G401 (cell line): ENCODE results near the gene ALCAM. TPM values are rescaled to one million over a fixed set of nuclear protein-coding genes. Genes with fewer than 3 reads are reported as not detected.

Experiments used
- DNase-seq: peaks from one replicate; pipeline ENCODE4 v3.0.0-alpha.2; 2015; ENCODE audit warnings: low spot score
- in situ Hi-C: cut with HindIII; loops from 2 replicates; pipeline ENCODE4 v1.10.0; 2016; ENCODE audit warnings: low sequenced_read_pairs, mixed read lengths
- total RNA-seq: library from RNA; depleted of rRNA; stranded (reverse); fragments of >200 nt; shearing (Covaris generic); gene quantifications from 2 replicates; pipeline ENCODE4 v1.2.3, GENCODE V29; 2014

ALCAM gene
- total RNA-seq, 1 experiment from 2014 or later = 0.24 TPM

GRCh38 chr3:105465251-105465853 lies 98.6 kb downstream of the ALCAM start:
- DNase-seq = no peak
- in situ Hi-C loops = no loop called here

GRCh38 chr3:105466072-105466471 lies 99.4 kb downstream of the ALCAM start:
- in situ Hi-C loops = no loop called here
- no peak for DNase-seq

DNA sequence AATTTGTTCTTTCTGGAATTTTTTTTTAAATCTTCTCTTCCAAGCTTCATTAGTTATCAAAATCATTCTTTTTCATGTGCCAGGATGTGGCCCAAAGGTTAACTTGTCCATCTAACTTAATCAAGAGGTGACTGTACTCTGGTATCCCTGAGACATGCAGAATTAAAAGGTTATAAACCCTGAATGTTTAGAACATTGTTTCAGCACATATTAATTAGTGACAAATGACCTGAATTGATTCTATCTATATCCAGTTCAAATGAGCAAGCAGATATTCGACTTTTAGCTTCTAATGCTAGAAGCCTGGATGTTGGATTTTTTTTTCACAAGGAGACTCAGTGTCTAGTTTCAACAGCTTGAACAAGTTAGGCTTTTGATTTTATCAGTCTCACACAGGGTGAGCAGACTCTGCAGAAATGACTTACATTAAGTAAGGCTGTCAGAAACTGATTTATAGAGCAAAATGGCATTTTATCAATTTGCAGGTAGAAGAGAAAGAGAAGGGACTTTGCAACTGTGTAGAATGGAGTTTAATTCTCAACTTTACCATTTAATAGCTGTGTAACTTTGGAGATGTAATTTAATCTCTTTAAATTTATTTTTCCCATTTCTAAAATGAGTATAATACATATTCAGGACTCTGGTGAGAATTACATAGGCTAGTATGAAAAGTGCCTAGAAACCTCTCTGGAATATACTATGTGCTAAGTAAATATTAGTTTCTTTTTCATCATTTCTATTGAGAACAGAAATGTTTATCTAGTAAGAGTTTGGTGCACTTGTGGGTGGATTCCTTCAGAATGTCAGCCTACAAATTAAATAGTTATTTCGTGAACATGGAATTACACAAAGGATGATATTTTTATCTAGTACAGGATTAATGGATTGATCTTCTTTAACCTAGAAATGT lies 100.0 kb downstream of the ALCAM start:
- in situ Hi-C loops = no loop called here
- no peak for DNase-seq

GRCh38 chr3:105470851-105471250 lies 104.1 kb downstream of the ALCAM start:
- DNase-seq = no peak
- in situ Hi-C loops = no loop called here

- DNase-seq = no peak
- in situ Hi-C loops = no loop called here
Measured at GRCh38 chr3:105473521-105474223, 107.0 kb downstream of the ALCAM start.

- DNase-seq = no peak
- in situ Hi-C loops = no loop called here
Measured at GRCh38 chr3:105480768-105481167, 114.1 kb downstream of the ALCAM start.

DNA sequence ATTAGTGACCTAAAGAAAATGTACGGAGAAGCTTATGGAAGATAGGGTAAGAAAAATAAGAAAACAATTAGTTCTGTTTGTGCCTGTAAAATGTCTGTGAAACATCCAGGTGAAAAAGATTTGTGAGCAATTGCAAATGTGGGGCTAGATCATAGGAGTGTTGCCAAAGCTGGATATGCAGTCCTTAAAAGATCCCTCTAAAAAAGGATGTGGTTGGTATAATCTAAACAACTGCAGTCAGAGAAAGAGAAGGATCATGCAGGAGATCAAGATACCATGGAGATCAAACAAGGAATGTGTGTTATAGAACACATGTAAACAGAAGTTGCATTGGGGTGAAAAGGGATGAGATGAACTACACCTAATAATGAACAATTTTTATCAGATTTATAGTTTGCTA lies 116.8 kb downstream of the ALCAM start:
- no peak for DNase-seq
- in situ Hi-C loops = no loop called here

GRCh38 chr3:105490045-105490444 lies 123.3 kb downstream of the ALCAM start:
- DNase-seq = no peak
- in situ Hi-C loops = no loop called here

DNA sequence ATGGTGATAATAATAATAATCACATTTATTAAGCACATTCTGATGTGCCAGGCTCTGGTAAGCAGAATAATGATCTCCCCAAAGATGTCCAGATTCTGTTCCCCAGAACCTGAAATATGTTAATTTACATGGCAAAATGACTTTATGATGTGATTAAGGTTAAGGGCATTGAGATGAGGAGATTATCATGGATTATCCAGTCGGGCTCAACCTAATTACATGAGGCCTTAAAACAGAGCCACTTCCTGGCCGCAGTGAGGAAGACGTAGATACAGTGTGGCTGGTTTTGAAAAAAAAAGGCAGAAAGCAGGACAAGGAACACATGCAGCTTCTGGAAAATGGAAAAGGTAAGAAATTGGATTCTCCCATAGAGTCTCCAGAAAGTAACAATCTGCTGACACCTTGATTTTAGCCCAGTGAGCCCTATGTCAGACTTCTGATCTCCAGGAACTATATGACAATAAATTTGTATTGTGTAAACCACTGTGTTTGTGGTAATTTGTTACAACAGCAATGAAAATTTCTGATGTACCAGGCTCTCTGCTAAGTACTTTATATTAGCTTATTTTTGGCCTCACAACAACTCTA lies 126.7 kb downstream of the ALCAM start:
- no peak for DNase-seq
- in situ Hi-C loops = no loop called here

- no peak for DNase-seq
- in situ Hi-C loops = no loop called here
Measured at GRCh38 chr3:105495021-105495420, 128.3 kb downstream of the ALCAM start.

DNA sequence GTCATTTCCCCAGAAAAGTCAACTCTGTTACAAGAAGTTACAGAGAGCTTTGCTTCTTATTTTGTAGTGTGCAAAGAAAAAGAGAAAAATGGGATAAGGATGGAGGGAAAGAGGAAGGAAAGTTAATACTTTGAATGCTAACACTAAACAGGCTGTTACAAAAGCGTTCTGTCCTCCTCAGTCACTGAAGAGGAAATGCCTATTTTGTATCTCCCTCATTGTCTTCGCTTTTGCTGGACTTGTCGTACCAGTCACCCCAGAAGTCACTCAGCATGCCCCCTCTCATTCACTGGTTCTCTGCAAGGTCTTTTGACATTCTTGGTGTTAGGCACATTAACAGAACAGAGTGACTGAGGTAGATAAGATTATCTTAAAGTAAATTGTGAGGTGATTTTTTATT lies 129.6 kb downstream of the ALCAM start:
- DNase-seq = no peak
- in situ Hi-C loops = no loop called here

DNA sequence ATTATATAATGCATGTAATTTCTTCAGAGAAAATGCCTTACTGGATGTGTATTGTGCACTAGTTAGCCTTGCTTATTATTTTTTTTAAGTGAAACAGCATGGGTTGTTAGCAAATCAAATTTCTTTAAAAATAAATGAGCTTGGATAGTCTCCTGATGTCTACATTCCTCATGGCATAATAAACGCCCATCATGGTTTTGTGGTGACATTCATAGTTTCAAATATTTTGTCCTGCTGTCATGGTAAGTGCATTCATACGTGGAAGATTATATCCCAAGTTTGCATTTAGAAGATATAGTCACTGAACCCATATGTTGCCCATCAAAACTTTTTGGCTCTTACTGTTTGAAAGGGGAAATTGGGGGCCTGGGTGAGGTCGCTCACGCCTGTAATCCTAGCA lies 130.7 kb downstream of the ALCAM start:
- in situ Hi-C loops = no loop called here
- no peak for DNase-seq

DNA sequence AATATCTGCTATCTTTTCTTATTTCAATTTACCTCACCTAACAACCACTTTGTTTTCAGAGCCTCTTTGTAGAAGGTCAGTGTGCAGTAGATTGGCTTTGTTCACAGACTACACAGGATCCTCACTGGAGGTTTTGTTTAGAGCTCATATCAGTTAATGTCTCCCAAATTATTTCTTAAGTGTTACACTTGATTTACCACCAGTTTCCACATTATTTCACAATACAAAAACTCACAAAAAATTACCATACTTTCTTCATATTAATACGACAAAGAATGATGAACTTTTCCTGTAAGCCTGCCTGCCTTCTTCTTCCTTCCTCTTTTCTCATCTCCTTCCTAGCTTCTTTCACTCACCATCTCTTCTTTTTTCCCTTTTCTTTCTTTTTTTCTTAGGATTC lies 133.3 kb downstream of the ALCAM start:
- no peak for DNase-seq
- in situ Hi-C loops = no loop called here

DNA sequence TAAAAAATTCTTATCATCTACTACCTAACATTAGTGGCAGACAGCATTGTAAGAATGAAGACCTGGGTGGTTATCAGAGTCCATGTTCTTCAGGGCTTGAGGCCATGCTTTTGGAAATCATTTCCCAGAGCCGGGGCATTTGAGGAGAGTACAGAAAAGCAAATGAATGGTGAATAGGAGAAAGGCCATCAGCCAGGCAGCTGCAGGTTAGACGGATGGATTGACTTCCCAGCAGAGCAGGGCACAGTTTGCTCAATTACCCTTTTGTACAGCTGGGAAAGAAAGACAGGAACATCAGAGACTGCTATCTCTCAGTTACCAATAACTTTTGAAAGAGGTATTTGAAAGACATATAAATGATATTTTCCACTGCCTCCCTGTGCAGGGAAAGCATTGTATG lies 135.6 kb downstream of the ALCAM start:
- DNase-seq = no peak
- in situ Hi-C loops = no loop called here

DNA sequence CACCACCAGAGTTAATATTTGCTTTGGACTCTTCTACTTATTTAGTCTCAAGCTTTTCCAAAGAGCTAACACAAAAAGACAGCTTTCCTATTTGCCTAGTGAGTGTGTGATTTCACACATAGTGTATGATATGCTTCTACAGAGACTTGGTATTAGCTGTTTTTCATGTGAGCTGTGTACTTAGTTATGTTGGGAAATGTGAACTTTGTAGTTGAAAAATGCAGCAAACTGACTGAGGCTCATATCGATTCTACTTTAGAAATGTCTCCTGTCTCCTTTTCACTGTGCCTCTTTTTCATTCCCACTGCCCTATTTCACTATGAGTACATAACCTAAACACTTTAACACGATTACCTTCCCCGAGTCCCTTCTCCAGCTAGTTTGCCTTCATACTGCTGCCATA lies 136.5 kb downstream of the ALCAM start:
- in situ Hi-C loops = no loop called here
- no peak for DNase-seq

- in situ Hi-C loops = no loop called here
- no peak for DNase-seq
Measured at GRCh38 chr3:105504440-105504951, 137.8 kb downstream of the ALCAM start.

DNA sequence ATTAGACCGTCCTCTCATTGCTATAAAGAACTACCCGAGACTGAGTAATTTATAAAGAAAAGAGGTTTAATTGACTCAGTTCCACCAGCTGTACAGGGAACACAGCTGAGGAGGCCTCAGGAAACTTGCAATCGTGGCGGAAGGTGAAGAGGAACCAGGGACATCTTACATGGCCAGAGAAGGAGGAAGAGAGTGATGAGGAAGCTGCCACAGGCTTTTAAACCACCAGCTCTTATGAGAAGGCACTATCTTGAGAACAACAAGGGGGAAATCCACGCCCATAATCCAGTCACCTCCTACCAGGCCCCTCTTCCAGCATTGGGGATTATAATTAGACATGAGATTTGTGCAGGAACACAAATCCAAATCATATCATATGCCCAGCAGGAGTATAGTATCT lies 138.5 kb downstream of the ALCAM start:
- in situ Hi-C loops = no loop called here
- DNase-seq = no peak

DNA sequence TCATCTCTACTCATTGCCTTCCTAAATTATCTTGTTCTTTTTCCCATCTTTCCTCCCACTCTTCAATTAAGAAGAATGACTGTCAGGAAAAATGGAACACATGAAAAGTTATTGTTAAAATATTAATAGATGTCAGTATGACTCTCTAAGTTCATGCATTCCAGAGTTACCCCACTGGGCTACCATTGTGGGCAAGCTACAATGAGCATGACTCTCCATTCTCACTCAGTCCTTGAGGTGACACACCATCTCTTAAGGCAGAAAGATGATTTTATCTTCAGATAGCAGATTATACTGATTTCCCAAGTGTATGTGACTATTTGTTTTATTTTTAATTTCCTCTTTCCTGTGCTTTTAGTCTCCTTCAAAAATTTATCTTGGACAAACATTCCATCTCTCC lies 144.3 kb downstream of the ALCAM start:
- no peak for DNase-seq
- in situ Hi-C loops = no loop called here

- DNase-seq = no peak
- in situ Hi-C loops = no loop called here
Measured at GRCh38 chr3:105512061-105512460, 145.4 kb downstream of the ALCAM start.

DNA sequence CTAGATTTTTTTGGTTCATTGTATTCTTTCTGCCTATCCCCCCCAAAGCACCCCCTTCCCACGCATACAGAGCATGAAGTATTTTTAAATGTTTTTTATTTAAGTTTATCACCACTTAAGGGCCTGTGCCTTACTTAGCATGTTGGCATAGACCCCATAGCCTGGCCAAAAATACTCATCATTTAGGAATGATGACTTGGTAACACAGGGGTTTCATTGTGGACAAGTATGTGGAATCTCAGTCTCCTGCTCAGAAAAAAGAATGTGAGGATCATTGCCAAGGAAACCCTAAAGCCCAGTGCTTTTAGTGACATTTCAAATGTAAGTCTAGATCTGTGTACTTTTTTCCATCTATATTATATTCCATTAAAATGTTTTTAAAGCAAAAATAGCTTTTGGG lies 146.3 kb downstream of the ALCAM start:
- DNase-seq = no peak
- in situ Hi-C loops = no loop called here
